GM18526 (cell line): ENCODE data around the gene ITGB6.

ENCODE experiments used
- POLR2A ChIP-seq: IDR thresholded peaks from 3 replicates; pipeline ENCODE4 v1.6.1; 2011; ENCODE audit not compliant: insufficient read length; ENCODE audit errors: extremely low read depth

ITGB6 gene

GRCh38 chr2:160199683-160200389, at the start of gene ITGB6:
ITGB6 (minus strand) TSS chr2:160200272; CDS start chr2:160200063, 209 bp downstream.
- no peak for TF ChIP-seq POLR2A

GRCh38 chr2:160247296-160248035, 47.4 kb upstream of the ITGB6 start:
- TF ChIP-seq POLR2A = no peak

GRCh38 chr2:160246356-160246755, 46.3 kb upstream of the ITGB6 start:
- TF ChIP-seq POLR2A = no peak

- TF ChIP-seq POLR2A = no peak
Measured at GRCh38 chr2:160245614-160246155, 45.6 kb upstream of the ITGB6 start.

- no peak for TF ChIP-seq POLR2A
Measured at GRCh38 chr2:160242893-160243564, 43.0 kb upstream of the ITGB6 start.

GRCh38 chr2:160241251-160242137, 41.4 kb upstream of the ITGB6 start:
- no peak for TF ChIP-seq POLR2A

- TF ChIP-seq POLR2A = no peak
Measured at GRCh38 chr2:160239436-160239835, 39.4 kb upstream of the ITGB6 start.

GRCh38 chr2:160238392-160238791, 38.3 kb upstream of the ITGB6 start:
- no peak for TF ChIP-seq POLR2A

GRCh38 chr2:160232905-160233475, 32.9 kb upstream of the ITGB6 start:
- TF ChIP-seq POLR2A = no peak

- TF ChIP-seq POLR2A = no peak
Measured at GRCh38 chr2:160229591-160229990, 29.5 kb upstream of the ITGB6 start.

- TF ChIP-seq POLR2A = no peak
Measured at GRCh38 chr2:160228141-160228917, 28.3 kb upstream of the ITGB6 start.

- TF ChIP-seq POLR2A = no peak
Measured at GRCh38 chr2:160227293-160227915, 27.3 kb upstream of the ITGB6 start.

- TF ChIP-seq POLR2A = no peak
Measured at GRCh38 chr2:160226367-160226766, 26.3 kb upstream of the ITGB6 start.
